Common myeloid progenitor, CD34-positive (primary cell): ENCODE results near the gene SMPD3.

ENCODE experiments used
- CTCF ChIA-PET: fragments of 350-600 bp; sonication (Branson Sonifier 250); formaldehyde crosslinking; loops from one replicate; lab custom pipeline; 2021; ENCODE audit warnings: antibody characterized with exemption; lab: Charles Lee
- POLR2A ChIA-PET: fragments of 350-600 bp; sonication (Branson Sonifier 250); formaldehyde crosslinking; loops from one replicate; lab custom pipeline; 2021; ENCODE audit warnings: antibody characterized with exemption; lab: Charles Lee
- DNase-seq, 3 donors: peaks; one replicate each; pipeline versions ENCODE4 v3.0.0 to v3.0.0-alpha.2; 2013
- H3K27ac ChIP-seq, 2 experiments: 1 replicate in 1 of 2; 2 replicates in 1 of 2; pipeline ENCODE4 v1.7.0; 2013; ENCODE audit warnings: inconsistent platforms in 2 of 2, low read length in 2 of 2, mild to moderate bottlenecking in 2 of 2, low read depth in 1 of 2, moderate library complexity in 1 of 2; ENCODE audit not compliant: severe bottlenecking in 2 of 2, insufficient read depth in 1 of 2, poor library complexity in 1 of 2
- H3K27me3 ChIP-seq, 5 experiments: replicated peaks in 2 of 5; 1 replicate in 3 of 5; 2 replicates in 2 of 5; pipeline versions ENCODE4 v1.6.1 to v1.7.0; 2013; ENCODE audit warnings: low read length in 4 of 5, mild to moderate bottlenecking in 2 of 5, moderate library complexity in 2 of 5, inconsistent platforms in 1 of 5; ENCODE audit not compliant: insufficient read depth in 5 of 5, control insufficient read depth in 4 of 5
- H3K36me3 ChIP-seq, 4 experiments: 1 replicate in 2 of 4; 2 replicates in 2 of 4; pipeline versions ENCODE4 v1.6.1 to v1.7.0; 2013; ENCODE audit warnings: low read length in 3 of 4, control low read depth in 1 of 4, mild to moderate bottlenecking in 1 of 4; ENCODE audit not compliant: control insufficient read depth in 4 of 4, insufficient read depth in 4 of 4
- H3K4me1 ChIP-seq, 4 experiments: 1 replicate in 3 of 4; 2 replicates in 1 of 4; pipeline versions ENCODE4 v1.6.1 to v1.7.1; 2013; ENCODE audit warnings: low read length in 3 of 4, mild to moderate bottlenecking in 3 of 4, control low read depth in 1 of 4, inconsistent platforms in 1 of 4, moderate library complexity in 1 of 4; ENCODE audit not compliant: control insufficient read depth in 4 of 4, insufficient read depth in 4 of 4; ENCODE audit errors: control extremely low read depth in 1 of 4
- H3K4me3 ChIP-seq, 7 experiments: 1 replicate in 4 of 7; 2 replicates in 3 of 7; pipeline versions ENCODE4 v1.5.1 to v1.7.0; 2013; ENCODE audit warnings: mild to moderate bottlenecking in 7 of 7, low read length in 6 of 7, moderate library complexity in 6 of 7, inconsistent platforms in 2 of 7, low read depth in 2 of 7, control low read depth in 1 of 7; ENCODE audit not compliant: insufficient read depth in 4 of 7, control insufficient read depth in 1 of 7; ENCODE audit errors: extremely low read depth in 1 of 7
- H3K9me3 ChIP-seq, 5 experiments: 1 replicate in 4 of 5; 2 replicates in 1 of 5; pipeline versions ENCODE4 v1.6.1 to v1.7.1; 2013; ENCODE audit warnings: low read length in 4 of 5, mild to moderate bottlenecking in 2 of 5, inconsistent platforms in 1 of 5, low read depth in 1 of 5, moderate library complexity in 1 of 5; ENCODE audit not compliant: control insufficient read depth in 4 of 5, insufficient read depth in 2 of 5; ENCODE audit errors: control extremely low read depth in 1 of 5
- WGBS: methylation state at CpG from one replicate; pipeline ENCODE4 v1.1.5; 2013; ENCODE audit not compliant: insufficient coverage; 5-methylcytosine and 5-hydroxymethylcytosine counted together

Gene SMPD3

DNA sequence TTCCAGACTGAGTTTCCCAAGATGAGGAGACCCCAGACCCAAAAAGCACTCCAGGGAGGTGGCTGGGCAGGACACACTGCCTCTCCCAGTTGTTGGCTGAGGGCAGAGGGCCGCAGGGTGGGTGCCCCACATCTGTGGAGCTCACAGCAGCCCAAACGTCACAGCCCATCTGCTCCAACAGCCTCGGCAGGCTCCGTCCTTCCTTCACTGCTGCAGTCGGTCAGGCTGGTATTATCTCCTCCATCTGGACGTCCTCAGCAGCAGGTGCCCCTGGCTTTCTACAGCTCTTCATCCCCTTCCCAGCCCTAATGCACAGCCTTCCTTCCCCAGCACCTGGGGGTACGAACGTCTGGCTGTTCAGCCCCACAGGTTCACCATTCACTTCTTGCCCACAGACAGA, 82.2 kb downstream of the SMPD3 start:
- no peak overlapping the region for H3K4me3 ChIP-seq
- no peak overlapping the region for H3K27ac ChIP-seq
- H3K9me3 ChIP-seq, result no peaks in the 10 kb centered on the region
- DNase-seq, result no peak
- peaks cover 0 to under 1% (median 0%) of the 10 kb centered on the region in 4 experiments for H3K36me3 ChIP-seq
- ChIA-PET POLR2A (interaction anchor here (0.6 kb wide), 1 partner anchor 23 kb away, joined by 3 read pairs; no protein-coding TSS in a partner anchor), CTCF (interaction anchor here (0.7 to 7.8 kb wide), 7 partner anchors 10 to 146 kb away, joined by 3 to 48 read pairs (median 3); no protein-coding TSS in a partner anchor)
- peaks cover 6 to 62% (median 38%) of the 10 kb centered on the region in 4 experiments for H3K4me1 ChIP-seq
- H3K27me3 ChIP-seq, result peaks cover 0 to 7% (median 0%) of the 10 kb centered on the region in 5 experiments
- WGBS, result 62% methylated on average over 6 of the region's 8 CpGs

DNA sequence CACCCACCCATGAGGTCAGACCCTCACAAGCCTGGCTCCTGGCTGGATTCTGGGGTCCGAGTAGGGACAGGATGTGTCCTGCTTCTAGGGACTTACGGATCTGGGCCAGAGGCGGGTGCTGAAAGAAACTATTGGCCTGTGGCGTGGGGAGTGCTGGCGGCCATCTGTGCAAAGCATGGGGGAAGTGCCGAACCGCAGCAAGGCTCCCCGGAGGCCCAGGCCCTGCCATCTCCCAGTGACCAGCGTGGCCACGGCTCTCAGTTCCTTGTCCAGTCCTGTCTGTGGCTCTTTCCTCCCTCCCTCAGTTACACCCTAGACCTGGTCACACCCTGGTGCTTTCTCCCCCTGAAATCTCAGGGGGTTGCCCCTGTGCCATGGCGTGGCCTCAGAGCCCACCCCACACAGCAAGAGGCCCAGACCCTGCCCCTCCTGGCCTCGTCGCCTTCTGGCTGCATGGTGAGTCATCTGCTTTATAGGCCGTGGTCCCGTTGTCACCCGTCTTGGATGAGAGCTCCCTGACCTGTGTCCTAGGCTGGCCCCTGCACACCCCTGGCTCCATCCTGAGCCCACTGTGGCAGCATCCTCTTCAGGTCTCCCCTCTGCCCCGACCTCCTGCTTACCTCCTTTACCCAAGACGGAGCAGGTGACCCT, 83.0 kb downstream of the SMPD3 start:
- no peak overlapping the region for H3K4me3 ChIP-seq
- POLR2A ChIA-PET, result no interaction called here
- peaks cover 0 to 7% (median 0%) of the 10 kb centered on the region in 5 experiments for H3K27me3 ChIP-seq
- WGBS, result 89% methylated on average over 18 of the region's 18 CpGs
- H3K27ac ChIP-seq, result no peak overlapping the region
- DNase-seq, result no peak
- CTCF ChIA-PET, result interaction anchor here (0.5 to 7.8 kb wide), 7 partner anchors 9 to 326 kb away, joined by 3 to 48 read pairs (median 4); no protein-coding TSS in a partner anchor
- H3K4me1 ChIP-seq, result peaks cover 6 to 54% (median 31%) of the 10 kb centered on the region in 4 experiments
- H3K9me3 ChIP-seq, result no peaks in the 10 kb centered on the region
- H3K36me3 ChIP-seq, result peaks cover 0 to 7% (median 4%) of the 10 kb centered on the region in 4 experiments

DNA sequence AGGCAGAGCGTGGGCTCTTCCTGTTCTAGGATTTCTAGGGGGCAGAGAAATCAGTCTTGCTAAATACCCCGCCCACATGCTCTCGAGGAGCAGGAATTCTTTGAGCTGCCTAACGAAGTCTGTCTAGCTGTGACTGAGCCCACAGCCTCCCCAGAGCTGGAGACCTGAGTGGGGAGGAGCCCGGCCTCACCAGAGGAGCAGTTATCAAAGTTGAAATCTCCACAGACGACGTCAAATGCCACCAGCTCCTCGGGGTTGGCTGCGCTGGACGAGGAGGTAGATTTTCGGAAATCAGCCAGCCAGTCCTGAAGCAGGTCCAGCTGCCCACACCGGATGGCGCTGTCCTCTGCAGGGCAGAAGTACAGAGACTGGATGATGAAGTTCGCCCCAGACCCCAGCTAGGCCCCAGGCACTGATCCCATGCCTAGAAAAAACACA, 83.7 kb downstream of the SMPD3 start:
- POLR2A ChIA-PET, result no interaction called here
- WGBS, result 84% methylated on average over 13 of the region's 14 CpGs
- CTCF ChIA-PET, result interaction anchor here (1.1 to 1.4 kb wide), 6 partner anchors 8 to 156 kb away, joined by 3 to 5 read pairs (median 3); no protein-coding TSS in a partner anchor
- Histone ChIP-seq H3K4me3 (no peak overlapping the region), H3K9me3 (no peaks in the 10 kb centered on the region), H3K27ac (no peak overlapping the region), H3K36me3 (peaks cover 0 to 12% (median 4%) of the 10 kb centered on the region in 4 experiments), H3K27me3 (peaks cover 0 to 7% (median 0%) of the 10 kb centered on the region in 5 experiments), H3K4me1 (peaks cover 4 to 47% (median 24%) of the 10 kb centered on the region in 4 experiments)
- no peak for DNase-seq

DNA sequence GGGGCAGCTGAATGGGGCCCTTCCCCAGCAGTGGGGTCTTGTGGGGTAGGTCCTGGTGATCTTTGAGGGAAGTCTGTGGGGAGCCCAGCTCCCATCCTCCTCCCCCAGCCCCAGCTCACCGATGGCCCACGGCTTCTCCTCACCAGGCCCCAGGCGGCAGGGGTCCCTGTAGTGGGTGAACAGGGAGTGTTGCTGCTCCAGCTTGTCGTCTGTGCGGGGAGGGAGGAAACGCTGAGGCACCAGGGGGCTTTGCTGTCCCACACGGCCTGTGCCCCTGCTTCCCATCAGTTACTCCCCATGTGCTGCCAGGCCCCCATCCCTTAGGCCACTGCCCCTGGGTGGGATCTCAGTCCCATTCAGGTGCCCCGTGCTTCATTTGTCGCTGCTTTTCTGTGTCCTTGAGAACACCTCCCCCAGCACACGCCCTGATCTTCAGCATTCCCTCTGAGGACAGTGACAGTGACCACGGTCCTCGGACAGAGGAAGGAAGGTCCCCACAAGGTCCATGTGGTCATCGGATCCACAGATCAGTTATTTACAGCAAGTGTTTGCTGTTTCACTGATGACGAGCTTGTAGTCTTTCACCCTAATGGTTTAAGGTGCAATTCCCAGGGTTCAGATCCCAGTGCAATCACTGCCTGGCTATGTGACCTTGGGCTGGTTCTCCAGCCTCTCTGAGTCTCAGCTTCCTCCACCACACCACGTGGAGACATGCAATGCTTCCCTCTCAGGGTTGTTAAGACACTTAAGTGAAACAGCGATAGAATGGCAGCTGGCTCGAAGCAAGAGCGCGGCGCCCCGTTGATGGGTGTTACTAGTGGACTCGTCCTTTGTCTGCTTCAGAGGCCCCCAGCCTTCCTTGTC, 84.4 kb downstream of the SMPD3 start:
- WGBS, result 96% methylated on average over 21 of the region's 22 CpGs
- H3K27me3 ChIP-seq, result peaks cover 0 to 7% (median 0%) of the 10 kb centered on the region in 5 experiments

DNA sequence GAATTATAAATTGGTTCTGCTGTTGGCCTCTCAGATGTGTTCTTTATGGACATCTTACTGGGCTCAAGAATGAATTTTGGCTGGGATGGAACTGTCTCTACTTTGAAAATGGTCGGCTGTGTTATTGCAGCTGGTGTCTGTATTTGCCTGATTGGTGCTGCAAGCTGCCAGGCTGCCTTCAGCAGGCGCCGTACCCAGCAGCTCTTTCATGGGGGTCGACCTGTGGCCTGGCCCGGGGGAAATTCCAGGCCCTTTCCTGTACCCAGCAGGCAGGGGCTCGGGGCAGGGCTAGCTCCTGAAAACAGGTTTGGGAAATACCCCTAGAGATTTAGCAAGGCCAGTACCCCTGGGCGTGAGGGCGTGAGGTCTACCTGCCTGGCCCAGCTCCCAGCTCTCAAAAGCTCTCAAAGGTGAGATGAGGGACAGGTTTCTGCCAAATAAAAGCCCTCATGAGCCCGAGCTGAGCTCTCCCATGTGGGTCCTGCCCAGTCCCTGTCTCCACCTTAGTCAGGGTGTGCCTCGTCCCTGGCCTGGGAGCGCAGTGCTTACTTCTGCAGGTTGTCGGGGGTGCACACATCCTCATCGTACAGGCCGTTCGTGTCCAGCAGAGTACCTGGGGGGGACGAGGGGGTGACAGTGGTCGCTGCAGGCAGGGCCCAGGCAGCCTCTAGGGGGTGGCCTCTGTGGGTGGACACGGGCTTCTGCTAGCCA, 85.2 kb downstream of the SMPD3 start:
- WGBS, result 94% methylated on average over 17 of the region's 18 CpGs
- DNase-seq, result no peak
- H3K9me3 ChIP-seq, result no peaks in the 10 kb centered on the region
- CTCF ChIA-PET, result interaction anchor here (0.9 to 1.5 kb wide), 5 partner anchors 8 to 34 kb away, joined by 3 to 5 read pairs (median 4); no protein-coding TSS in a partner anchor
- H3K27me3 ChIP-seq, result peaks cover 0 to 7% (median 0%) of the 10 kb centered on the region in 5 experiments
- no peak overlapping the region for H3K27ac ChIP-seq
- H3K36me3 ChIP-seq, result peaks cover 0 to 21% (median 8%) of the 10 kb centered on the region in 4 experiments
- peaks cover 2 to 48% (median 17%) of the 10 kb centered on the region in 4 experiments for H3K4me1 ChIP-seq
- POLR2A ChIA-PET, result interaction anchor here (0.7 kb wide), 1 partner anchor 21 kb away, joined by 3 read pairs; no protein-coding TSS in a partner anchor
- no peak overlapping the region for H3K4me3 ChIP-seq

More for the DNA sequence above, 84.4 kb downstream of the SMPD3 start:
- Histone ChIP-seq H3K27ac (no peak overlapping the region), H3K4me3 (no peak overlapping the region), H3K4me1 (peaks cover 2 to 48% (median 18%) of the 10 kb centered on the region in 4 experiments), H3K36me3 (peaks cover 0 to 18% (median 8%) of the 10 kb centered on the region in 4 experiments), H3K9me3 (no peaks in the 10 kb centered on the region)
- no peak for DNase-seq
- ChIA-PET CTCF (interaction anchor here (0.9 to 1.5 kb wide), 9 partner anchors 8 to 157 kb away, joined by 3 to 5 read pairs (median 3); no protein-coding TSS in a partner anchor), POLR2A (interaction anchor here (0.7 kb wide), 1 partner anchor 20 kb away, joined by 3 read pairs; no protein-coding TSS in a partner anchor)

DNA sequence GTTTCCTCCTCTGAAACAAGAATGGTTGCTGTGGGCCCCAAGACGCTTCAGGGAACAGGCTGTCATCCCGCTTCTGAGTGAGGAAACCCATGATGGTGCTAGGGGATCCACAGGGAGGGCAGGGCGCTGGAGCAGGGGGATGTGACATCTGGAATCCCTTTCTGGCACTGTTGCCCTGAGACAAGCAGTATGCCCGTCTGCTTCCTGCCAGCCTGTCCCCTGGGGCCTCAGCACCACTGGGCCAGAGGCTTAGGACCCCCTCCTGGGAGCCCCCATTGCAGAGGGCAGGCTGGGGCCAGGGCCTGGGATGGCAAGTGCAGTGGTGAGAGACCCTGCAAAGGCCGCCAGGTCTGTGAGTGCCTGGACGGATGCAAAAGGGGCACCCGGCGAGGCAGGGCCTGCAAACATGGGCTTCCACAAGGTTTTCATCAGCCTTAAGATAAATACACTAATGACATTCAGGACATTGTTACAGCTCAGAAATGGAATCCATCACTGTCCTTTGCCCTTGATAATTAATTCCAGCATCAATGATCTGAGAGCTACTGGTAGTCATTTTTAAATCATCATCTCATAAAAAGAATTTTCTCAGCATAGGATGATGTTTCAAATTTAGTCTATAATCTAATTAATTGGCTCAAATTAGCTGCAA, 85.9 kb downstream of the SMPD3 start:
- H3K27ac ChIP-seq, result no peak overlapping the region
- POLR2A ChIA-PET, result no interaction called here
- CTCF ChIA-PET, result interaction anchor here (0.9 to 1.5 kb wide), 5 partner anchors 12 to 35 kb away, joined by 3 to 5 read pairs (median 4); no protein-coding TSS in a partner anchor

More for the DNA sequence above, 85.9 kb downstream of the SMPD3 start:
- no peaks in the 10 kb centered on the region for H3K9me3 ChIP-seq
- H3K27me3 ChIP-seq, result peaks cover 0 to 7% (median 0%) of the 10 kb centered on the region in 5 experiments
- peaks cover 0 to 48% (median 18%) of the 10 kb centered on the region in 4 experiments for H3K4me1 ChIP-seq
- WGBS, result 92% methylated on average over 8 of the region's 8 CpGs
- H3K4me3 ChIP-seq, result no peak overlapping the region
- no peak for DNase-seq
- peaks cover 0 to 28% (median 11%) of the 10 kb centered on the region in 4 experiments for H3K36me3 ChIP-seq
